ENCODE data around the gene WDFY4. TPM values are rescaled to one million over a fixed set of nuclear protein-coding genes. Genes with fewer than 3 reads are reported as not detected.

Gene WDFY4
- total and polyA plus RNA-seq, 2 donors (not counting 3 experiments of a cell fraction or from before 2014, with no cell fraction given): 10.1 to 10.2 TPM

DNA sequence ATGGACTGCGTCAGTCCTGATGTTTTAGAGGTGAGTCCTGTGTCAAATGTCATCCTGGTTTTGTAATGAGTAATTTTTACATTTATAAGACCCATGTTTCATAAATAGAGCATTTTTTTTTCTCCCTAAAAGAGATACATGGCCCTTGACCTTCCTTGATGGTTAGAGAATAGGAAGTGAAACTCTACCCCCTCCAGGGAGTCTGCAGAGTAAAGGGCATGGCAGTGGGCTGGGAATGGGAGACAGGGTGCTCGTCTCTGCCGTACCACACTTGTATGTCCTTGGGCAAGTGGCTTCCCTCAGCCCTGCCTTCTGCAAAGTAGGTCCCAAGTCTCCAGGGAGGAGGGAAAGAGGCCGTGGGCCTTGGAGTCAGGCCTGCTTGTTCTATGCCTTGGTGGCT, 63.9 kb downstream of the WDFY4 start:
- DNase-seq (ENCODE audit: low read depth, low spot score): no peak
- no peak overlapping the region for H3K4me2 ChIP-seq (ENCODE audit: insufficient read depth, low read length)
- ChIA-PET POLR2A (no interaction called here), CTCF (no interaction called here)
- H3K9ac ChIP-seq (replicated peaks; ENCODE audit: extremely low read depth, insufficient read depth, low read length): no peak overlapping the region
- no TSS peak for BruUV-seq (replicated peaks)
- H3K9me1 ChIP-seq (replicated peaks; ENCODE audit: control insufficient read depth, extremely low read depth, insufficient read depth, low read length): no peaks in the 10 kb centered on the region
- FAIRE-seq: no peak
- no peak overlapping the region for H3K4me3 ChIP-seq (replicated peaks in 1 of 3; ENCODE audit: insufficient read depth in 1 of 3, low read depth in 1 of 3, low read length in 3 of 3)
- H3K9me3 ChIP-seq (replicated peaks; ENCODE audit: control insufficient read depth, insufficient read depth, low read length): no peaks in the 10 kb centered on the region
- no peaks in the 10 kb centered on the region for H3K4me1 ChIP-seq (ENCODE audit: control insufficient read depth, extremely low read depth, insufficient read depth, low read length)
- no peak overlapping the region for H2AFZ ChIP-seq (ENCODE audit: low read depth, low read length)
- H3K27me3 ChIP-seq (ENCODE audit: control insufficient read depth in 2 of 2, insufficient read depth in 2 of 2, low read length in 2 of 2): no peaks in the 10 kb centered on the region
- H3K79me2 ChIP-seq (ENCODE audit: control insufficient read depth, insufficient read depth, low read length): no peaks in the 10 kb centered on the region
- dilution Hi-C loops (cut with MboI; ENCODE audit: extremely low pct_ligation_motif_present, low sequenced_read_pairs) (no loop called here), intact Hi-C loops (cut with micrococcal nuclease) (no loop called here)
- H3K36me3 ChIP-seq (ENCODE audit: control insufficient read depth in 2 of 2, extremely low read depth in 1 of 2, insufficient read depth in 2 of 2, low read length in 2 of 2): no peaks in the 10 kb centered on the region
- TF ChIP-seq MAX (IDR thresholded peaks at IDR 0.05; ENCODE audit: insufficient read depth, insufficient read length) (no peak), POLR2AphosphoS5 (IDR thresholded peaks at IDR 0.05; ENCODE audit: insufficient read depth, low read depth, low read length) (no peak), POLR2A (IDR thresholded peaks at IDR 0.05; ENCODE audit: low read depth, low read length) (no peak), JUN (IDR thresholded peaks at IDR 0.05; ENCODE audit: borderline replicate concordance, insufficient read depth, insufficient read length, low read depth) (no peak), MYC (IDR thresholded peaks at IDR 0.05; ENCODE audit: low read depth, low read length) (no peak), EZH2 (IDR thresholded peaks at IDR 0.05; ENCODE audit: borderline replicate concordance, low read depth, low read length, severe bottlenecking) (no peak), GATA2 (IDR thresholded peaks at IDR 0.05; ENCODE audit: insufficient read depth, insufficient read length, low read depth, low read length) (no peak), FOS (IDR thresholded peaks at IDR 0.05; ENCODE audit: borderline replicate concordance, insufficient read depth, low read length) (no peak)
- TF ChIP-seq, protein P1, sequence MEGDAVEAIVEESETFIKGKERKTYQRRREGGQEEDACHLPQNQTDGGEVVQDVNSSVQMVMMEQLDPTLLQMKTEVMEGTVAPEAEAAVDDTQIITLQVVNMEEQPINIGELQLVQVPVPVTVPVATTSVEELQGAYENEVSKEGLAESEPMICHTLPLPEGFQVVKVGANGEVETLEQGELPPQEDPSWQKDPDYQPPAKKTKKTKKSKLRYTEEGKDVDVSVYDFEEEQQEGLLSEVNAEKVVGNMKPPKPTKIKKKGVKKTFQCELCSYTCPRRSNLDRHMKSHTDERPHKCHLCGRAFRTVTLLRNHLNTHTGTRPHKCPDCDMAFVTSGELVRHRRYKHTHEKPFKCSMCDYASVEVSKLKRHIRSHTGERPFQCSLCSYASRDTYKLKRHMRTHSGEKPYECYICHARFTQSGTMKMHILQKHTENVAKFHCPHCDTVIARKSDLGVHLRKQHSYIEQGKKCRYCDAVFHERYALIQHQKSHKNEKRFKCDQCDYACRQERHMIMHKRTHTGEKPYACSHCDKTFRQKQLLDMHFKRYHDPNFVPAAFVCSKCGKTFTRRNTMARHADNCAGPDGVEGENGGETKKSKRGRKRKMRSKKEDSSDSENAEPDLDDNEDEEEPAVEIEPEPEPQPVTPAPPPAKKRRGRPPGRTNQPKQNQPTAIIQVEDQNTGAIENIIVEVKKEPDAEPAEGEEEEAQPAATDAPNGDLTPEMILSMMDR (IDR thresholded peaks at IDR 0.05; ENCODE audit: extremely low read depth in 1 of 2, insufficient read depth in 1 of 2, low read depth in 1 of 2, low read length in 2 of 2): no peak
- H3K27ac ChIP-seq (ENCODE audit: insufficient read depth, low read depth, low read length): no peak overlapping the region
- no peaks in the 10 kb centered on the region for H4K20me1 ChIP-seq (replicated peaks; ENCODE audit: control insufficient read depth, extremely low read depth, insufficient read depth, low read length)
